TTC549 (cell line): Measurements from ENCODE around the gene TIAM2.

Source experiments
- FAIRE-seq: peaks from 2 replicates; lab custom pipeline; 2012; peaks lifted over from hg19 to GRCh38; lab: Jason Lieb, UNC

The TIAM2 gene

DNA sequence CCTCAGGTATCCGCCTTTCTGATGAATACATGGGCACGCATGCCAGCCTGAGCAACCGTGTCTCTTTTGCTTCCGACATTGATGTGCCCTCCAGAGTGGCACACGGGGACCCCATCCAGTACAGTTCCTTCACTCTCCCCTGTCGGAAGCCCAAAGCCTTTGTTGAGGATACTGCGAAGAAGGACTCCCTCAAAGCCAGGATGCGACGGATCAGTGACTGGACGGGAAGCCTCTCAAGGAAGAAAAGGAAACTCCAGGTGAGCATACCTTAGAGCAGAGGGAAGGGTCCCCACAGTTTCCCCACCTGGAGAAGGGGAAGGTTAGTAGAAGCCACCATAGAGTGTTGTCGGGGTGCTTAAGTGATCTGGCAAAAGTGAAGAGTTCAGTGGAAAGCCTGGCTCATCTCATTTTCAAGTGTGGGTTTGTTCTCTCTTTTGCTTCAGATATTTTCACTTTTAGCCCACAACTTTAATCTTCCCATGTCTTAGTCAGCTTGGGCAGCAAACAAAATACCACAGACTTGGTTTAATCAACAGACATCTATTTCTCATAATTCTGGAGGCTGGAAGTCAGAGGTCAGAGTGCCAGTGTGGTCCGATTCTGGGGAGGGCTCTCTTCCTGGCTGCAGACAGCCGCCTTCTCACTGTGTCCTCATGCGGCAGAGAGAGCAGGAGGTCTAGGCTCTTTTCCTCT is 135.2 kb downstream of the TIAM2 start:
- no peak for FAIRE-seq

DNA sequence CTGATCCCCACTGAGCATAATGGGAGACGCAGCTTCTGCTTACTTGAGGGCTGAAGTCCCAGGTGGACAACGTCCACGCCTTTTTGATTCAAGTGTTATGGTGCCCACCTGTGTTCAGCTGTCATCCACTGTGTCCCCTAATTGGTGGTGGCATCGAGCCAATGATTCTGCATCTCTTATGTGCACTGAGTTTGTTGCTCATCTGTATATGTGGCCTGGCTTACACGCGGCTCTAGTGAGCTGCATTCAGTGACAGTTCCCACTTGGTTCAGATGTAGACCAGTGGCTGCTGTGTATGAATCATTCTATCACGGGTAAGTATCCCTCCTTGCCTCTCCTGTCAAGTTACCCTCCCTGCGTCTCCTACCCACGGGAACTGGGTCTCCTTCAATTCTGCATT is 137.5 kb downstream of the TIAM2 start:
- FAIRE-seq = no peak

DNA sequence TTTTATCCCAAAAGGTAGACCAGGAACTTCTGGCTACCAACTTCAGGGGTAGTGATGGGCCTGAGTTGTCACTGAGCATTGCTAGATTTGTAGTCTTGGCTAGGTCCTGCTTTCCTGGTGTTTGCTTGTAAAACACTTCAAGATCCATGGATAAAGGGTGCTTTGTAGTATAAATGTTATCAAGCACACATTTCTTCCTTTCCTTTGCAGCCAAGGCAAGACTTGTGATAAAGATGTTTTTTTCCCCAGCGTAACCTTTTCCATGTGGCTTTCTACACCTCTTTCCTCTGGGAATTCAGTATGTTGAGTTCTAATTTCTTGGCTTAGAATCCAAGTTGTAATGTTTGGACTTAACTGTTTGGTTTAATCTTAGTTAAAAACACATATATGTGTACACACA is 145.9 kb downstream of the TIAM2 start:
- no peak for FAIRE-seq

- FAIRE-seq = no peak
Observed at GRCh38 chr6:155141512-155141911, 146.4 kb downstream of the TIAM2 start.

- FAIRE-seq = no peak
Observed at GRCh38 chr6:155142168-155143028, 147.3 kb downstream of the TIAM2 start.

DNA sequence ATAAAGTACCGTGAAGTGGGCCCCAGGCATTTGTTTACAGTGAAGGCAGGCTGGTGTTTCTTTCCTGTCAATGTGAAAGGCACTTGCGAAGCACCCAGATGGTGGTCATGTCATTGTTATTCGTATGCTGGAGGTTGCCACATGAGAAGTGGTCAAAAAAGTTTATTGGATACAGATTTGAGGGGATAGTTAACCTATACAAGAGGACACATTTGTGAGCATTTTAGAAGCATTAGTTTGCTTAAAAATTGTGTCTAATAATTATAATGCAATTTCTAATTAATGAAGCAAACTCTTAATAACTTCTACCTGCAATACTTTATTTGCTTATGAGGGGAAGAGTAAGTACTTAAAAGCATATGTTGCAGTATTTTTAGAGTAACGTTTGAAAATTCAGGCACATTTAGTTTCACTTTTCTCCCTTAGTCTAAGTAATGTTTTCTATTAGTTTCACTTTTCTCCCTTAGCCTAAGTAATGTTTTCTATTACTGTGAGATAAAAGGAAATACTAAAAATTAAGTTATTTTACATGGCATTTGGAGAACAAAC is 148.0 kb downstream of the TIAM2 start:
- FAIRE-seq = no peak

- no peak for FAIRE-seq
Observed at GRCh38 chr6:155143578-155144106, 148.5 kb downstream of the TIAM2 start.

GRCh38 chr6:155146205-155146604 is 151.1 kb downstream of the TIAM2 start:
- FAIRE-seq = no peak

GRCh38 chr6:155147958-155148663 is 153.0 kb downstream of the TIAM2 start:
- no peak for FAIRE-seq

- FAIRE-seq = no peak
Observed at GRCh38 chr6:155150967-155151671, 156.0 kb downstream of the TIAM2 start.

DNA sequence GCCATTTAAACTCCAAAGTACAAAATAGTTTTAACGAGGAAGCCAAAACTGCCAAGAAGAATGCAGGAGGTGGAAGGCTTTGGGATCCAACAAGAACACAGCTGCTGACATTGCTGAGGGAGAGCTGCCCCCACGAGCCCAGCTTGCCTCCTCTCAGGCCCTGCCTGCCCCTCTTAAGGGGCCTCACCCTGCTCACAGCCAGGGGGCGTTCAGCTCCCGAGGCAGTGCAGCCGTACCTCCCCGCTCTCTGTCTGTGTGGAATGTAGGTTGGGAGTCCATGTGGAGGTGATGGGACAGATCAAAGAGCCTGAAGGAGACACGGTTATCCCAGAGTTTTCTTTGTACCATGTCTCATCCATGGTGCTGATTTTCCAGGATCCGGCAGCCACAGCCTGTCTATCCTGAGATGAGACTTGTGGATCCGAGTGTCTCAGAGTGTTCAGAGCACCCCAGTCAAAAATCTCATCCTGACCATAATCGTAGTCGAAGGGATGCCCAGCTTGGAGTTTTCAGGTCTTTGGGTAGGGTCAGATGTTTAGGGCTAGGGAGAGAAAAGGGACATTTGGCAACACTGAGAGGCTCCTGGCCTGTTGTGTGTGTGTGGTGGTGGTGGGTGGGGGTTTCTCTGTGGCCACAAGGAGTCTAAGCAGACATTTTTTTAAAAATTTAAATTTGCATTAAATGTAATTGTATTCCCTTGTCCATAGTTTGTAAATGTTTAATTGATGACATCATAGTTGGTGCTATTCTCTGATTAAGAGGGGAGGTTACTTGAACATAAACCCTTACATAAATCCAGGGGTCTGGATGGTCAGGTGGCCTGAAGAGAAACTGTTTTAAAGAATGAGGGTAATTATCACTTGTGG is 157.3 kb downstream of the TIAM2 start:
- no peak for FAIRE-seq

- no peak for FAIRE-seq
Observed at GRCh38 chr6:155154158-155154830, 159.2 kb downstream of the TIAM2 start.

DNA sequence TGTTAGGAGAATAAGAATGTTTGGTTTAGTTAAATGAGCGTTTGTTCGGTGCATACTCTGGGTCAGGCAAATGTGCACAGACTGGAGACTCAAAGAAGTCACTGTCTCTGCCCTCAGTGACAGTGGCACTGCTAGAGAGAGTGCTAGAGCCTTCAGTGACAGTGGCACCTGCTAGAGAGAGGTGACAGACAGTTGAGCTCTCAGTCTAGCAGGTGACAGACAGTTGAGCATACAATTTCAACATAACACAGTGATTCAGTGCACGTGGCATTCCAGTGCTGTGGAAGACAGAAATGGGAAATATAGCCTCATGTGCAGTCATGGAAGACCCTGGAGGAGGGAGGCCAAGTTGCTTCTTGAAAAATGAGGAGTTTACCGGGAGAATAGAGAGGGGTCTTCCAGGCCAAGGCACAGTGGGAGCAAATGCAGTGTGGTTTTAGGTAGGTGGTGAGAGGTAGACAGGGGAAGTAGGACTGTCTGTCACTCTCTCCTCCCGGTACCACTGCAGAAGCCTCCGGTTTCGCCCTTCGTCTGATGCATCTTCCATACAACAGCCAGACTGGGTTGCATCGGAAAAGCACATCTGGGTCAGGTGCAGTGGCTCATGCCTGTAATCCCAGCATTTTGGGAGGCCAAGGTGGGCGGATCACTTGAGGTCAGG is 160.8 kb downstream of the TIAM2 start:
- FAIRE-seq = no peak

DNA sequence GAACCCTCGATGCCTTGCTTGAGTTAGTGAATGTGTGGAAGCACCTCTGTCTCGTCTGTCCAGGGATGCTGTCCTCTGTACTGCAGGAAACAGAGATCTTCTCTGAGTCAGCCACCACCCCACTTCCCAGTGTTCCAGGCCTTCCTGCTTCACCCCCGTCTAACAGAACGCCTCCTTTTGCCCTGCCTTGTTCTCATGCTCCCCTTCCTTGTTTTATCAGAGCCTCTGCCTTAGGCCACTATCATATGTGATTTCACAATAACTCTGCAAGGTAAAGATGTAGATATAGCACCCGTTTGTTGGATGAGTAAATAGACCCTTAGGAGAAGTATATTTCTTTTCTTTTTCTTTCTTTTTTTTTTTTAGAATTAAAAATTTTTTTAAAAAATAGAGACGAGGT is 162.0 kb downstream of the TIAM2 start:
- FAIRE-seq = no peak

GRCh38 chr6:155158030-155158843 is 163.1 kb downstream of the TIAM2 start:
- FAIRE-seq = no peak

- FAIRE-seq = no peak
Observed at GRCh38 chr6:155162682-155163081, 167.6 kb downstream of the TIAM2 start.

GRCh38 chr6:155163601-155164000 is 168.5 kb downstream of the TIAM2 start:
- FAIRE-seq = no peak

GRCh38 chr6:155165029-155165710 is 170.1 kb downstream of the TIAM2 start:
- no peak for FAIRE-seq
